HepG2 (cell line): ENCODE data around the gene KCTD19. TPM values are rescaled to one million over a fixed set of nuclear protein-coding genes. Genes with fewer than 3 reads are reported as not detected.

Source experiments
- DDIT3 ChIP-seq: sonication (generic); formaldehyde crosslinking; IDR thresholded peaks from 2 replicates; pipeline ENCODE4 v1.4.0; 2020; ENCODE audit warnings: mild to moderate bottlenecking, missing genetic modification reagents
- EED ChIP-seq: sonication (generic); formaldehyde crosslinking; IDR thresholded peaks from 2 replicates; pipeline ENCODE4 v1.5.0; 2020; ENCODE audit warnings: mild to moderate bottlenecking, missing genetic modification reagents
- ELF4 ChIP-seq: sonication (generic); formaldehyde crosslinking; IDR thresholded peaks from 2 replicates; pipeline ENCODE4 v1.5.0; 2020; ENCODE audit warnings: missing genetic modification reagents, mild to moderate bottlenecking, moderate library complexity, borderline replicate concordance
- HBP1 ChIP-seq: IDR thresholded peaks from 2 replicates; pipeline ENCODE4 v1.6.1; 2016; ENCODE audit warnings: low read depth, control low read depth
- HINFP ChIP-seq: sonication (generic); formaldehyde crosslinking; IDR thresholded peaks from 2 replicates; pipeline ENCODE4 v1.4.0; 2020; ENCODE audit warnings: low read depth, mild to moderate bottlenecking, missing genetic modification reagents
- HNF1B ChIP-seq: sonication (generic); formaldehyde crosslinking; IDR thresholded peaks from 2 replicates; pipeline ENCODE4 v1.5.1; 2020; ENCODE audit warnings: mild to moderate bottlenecking, moderate library complexity, missing genetic modification reagents
- PHF5A ChIP-seq: IDR thresholded peaks from one replicate; pipeline ENCODE4 v1.6.1; 2018; ENCODE audit warnings: low read depth, missing genetic modification reagents; ENCODE audit not compliant: unreplicated experiment
- PITX1 ChIP-seq: sonication (generic); formaldehyde crosslinking; IDR thresholded peaks from 2 replicates; pipeline ENCODE4 v1.5.1; 2020; ENCODE audit warnings: mild to moderate bottlenecking, missing genetic modification reagents
- SIN3A ChIP-seq: IDR thresholded peaks from 2 replicates; pipeline ENCODE4 v1.6.1; 2011; ENCODE audit warnings: low read depth, mild to moderate bottlenecking, control low read depth, low read length, borderline replicate concordance
- SOX5 ChIP-seq: IDR thresholded peaks from 2 replicates; pipeline ENCODE4 v1.6.1; 2016; ENCODE audit warnings: borderline replicate concordance
- SUZ12 ChIP-seq: fragments of 150-350 bp; IDR thresholded peaks from 2 replicates; pipeline ENCODE4 v1.6.1; 2014; ENCODE audit warnings: low read depth, low read length
- TCF7L2 ChIP-seq: IDR thresholded peaks from 2 replicates; pipeline ENCODE4 v1.6.1; 2011; ENCODE audit warnings: mild to moderate bottlenecking, low read depth, low read length, moderate library complexity
- TEAD2 ChIP-seq: sonication (generic); formaldehyde crosslinking; IDR thresholded peaks from 2 replicates; pipeline ENCODE4 v1.9.0; 2021; ENCODE audit warnings: missing genetic modification reagents
- TGIF2 ChIP-seq: IDR thresholded peaks from 2 replicates; pipeline ENCODE4 v1.6.1; 2016; ENCODE audit warnings: control low read depth, missing compliant biosample characterization
- TOPORS ChIP-seq: sonication (generic); formaldehyde crosslinking; IDR thresholded peaks from 2 replicates; pipeline ENCODE4 v1.8.0; 2023; ENCODE audit warnings: mild to moderate bottlenecking, missing genetic modification reagents
- TRIM22 ChIP-seq: fragments of 450-650 bp; IDR thresholded peaks from 2 replicates; pipeline ENCODE4 v1.6.1; 2017
- U2AF1 ChIP-seq: fragments of 200-400 bp; formaldehyde crosslinking; optimal IDR thresholded peaks from 2 replicates; pipeline ENCODE3; 2017; ENCODE audit warnings: mild to moderate bottlenecking, low read depth, low read length
- U2AF2 ChIP-seq: fragments of 200-400 bp; formaldehyde crosslinking; IDR thresholded peaks from 2 replicates; pipeline ENCODE4 v1.6.1; 2017; ENCODE audit warnings: low read depth, mild to moderate bottlenecking, low read length
- ZC3H4 ChIP-seq: sonication (generic); formaldehyde crosslinking; IDR thresholded peaks from 2 replicates; pipeline ENCODE4 v1.4.0; 2020; ENCODE audit warnings: missing genetic modification reagents, borderline replicate concordance
- ZNF354B ChIP-seq: sonication (generic); formaldehyde crosslinking; IDR thresholded peaks from 2 replicates; pipeline ENCODE4 v1.8.0; 2022; ENCODE audit warnings: mild to moderate bottlenecking, missing genetic modification reagents
- ZNF460 ChIP-seq: sonication (generic); formaldehyde crosslinking; IDR thresholded peaks from 2 replicates; pipeline ENCODE4 v1.5.1; 2020; ENCODE audit warnings: missing genetic modification reagents, mild to moderate bottlenecking, borderline replicate concordance
- ZNF615 ChIP-seq: sonication (generic); formaldehyde crosslinking; IDR thresholded peaks from 2 replicates; pipeline ENCODE4 v1.5.0; 2020; ENCODE audit warnings: mild to moderate bottlenecking, missing genetic modification reagents, borderline replicate concordance
- ZNF616 ChIP-seq: sonication (generic); formaldehyde crosslinking; IDR thresholded peaks from 2 replicates; pipeline ENCODE4 v1.5.0; 2020; ENCODE audit warnings: low read depth, mild to moderate bottlenecking, missing genetic modification reagents
- ZSCAN21 ChIP-seq: sonication (generic); formaldehyde crosslinking; IDR thresholded peaks from 2 replicates; pipeline ENCODE4 v1.8.0; 2022; ENCODE audit warnings: mild to moderate bottlenecking, missing genetic modification reagents, moderate library complexity, borderline replicate concordance
- ZSCAN25 ChIP-seq: sonication (generic); formaldehyde crosslinking; IDR thresholded peaks from 2 replicates; pipeline ENCODE4 v1.8.0; 2022; ENCODE audit warnings: mild to moderate bottlenecking, missing genetic modification reagents
- polyA plus RNA-seq, 8 experiments: library from polyadenylated mRNA; depleted of rRNA in 3 of 8; stranded (reverse) in 7 of 8; unstranded in 1 of 8; fragments of >200 nt; fragmentation: Illumina TruSeq in 4 of 8; extraction: Trizol in 4 of 8; gene quantifications; 2 replicates each; pipeline versions ENCODE4 v1.2.1 to v1.2.3, GENCODE V29; 2011 to 2016; ENCODE audit warnings: low read depth in 4 of 8, missing spikeins in 1 of 8, mixed read lengths in 1 of 8; ENCODE audit not compliant: insufficient read depth in 1 of 8
- total RNA-seq, 5 experiments: library from RNA; depleted of rRNA; stranded (reverse); fragments of >200 nt; fragmentation: Illumina TruSeq; extraction: Trizol; gene quantifications; 2 replicates each; pipeline ENCODE4 v1.2.3, GENCODE V29; 2016; ENCODE audit warnings: low read depth in 1 of 5

The KCTD19 gene
- total and polyA plus RNA-seq, 2 of the 13 experiments (the other 11 are each of a cell fraction or from before 2014, with no cell fraction given): not detected

GRCh38 chr16:67246081-67246755 is 80.3 kb downstream of the KCTD19 start (continued):
- TF ChIP-seq HINFP (peak; percentile 81), SIN3A (peak; percentile 37; the same call in 1 of the 2 replicates), ZC3H4 (CRISPR knock-in tag) (no peak), ZNF616 (CRISPR knock-in tag) (no peak), DDIT3 (CRISPR knock-in tag) (no peak), TRIM22 (no peak), TOPORS (peak; percentile 70; the same call in 1 of the 2 replicates), U2AF2 (no peak), ELF4 (peak; percentile 65; the same call in 1 of the 2 replicates), ZNF615 (CRISPR knock-in tag) (peak; percentile 93), ZNF460 (peak; percentile 52; the same call in 1 of the 2 replicates), HBP1 (CRISPR knock-in tag) (peak; percentile 85), HNF1B (CRISPR knock-in tag) (peak; percentile 89), TGIF2 (CRISPR knock-in tag) (peak; percentile 76; the same call in 1 of the 2 replicates), PITX1 (CRISPR knock-in tag) (peak; percentile 92), TEAD2 (CRISPR knock-in tag) (peak; percentile 93), EED (peak; percentile 88; the same call in 1 of the 2 replicates), PHF5A (CRISPR knock-in tag) (peak; percentile 31), SUZ12 (no peak), ZSCAN25 (CRISPR knock-in tag) (peak; percentile 78; the same call in 1 of the 2 replicates), U2AF1 (peak; percentile 84), ZNF354B (CRISPR knock-in tag) (0 out of 2 replicates have a peak, but pooled peaks have one; percentile 85), TCF7L2 (no peak), ZSCAN21 (CRISPR knock-in tag) (peak; percentile 64; the same call in 1 of the 2 replicates), SOX5 (peak; percentile 76)
